HG03097 (cell line): ENCODE data around the gene TBC1D1.

Experiments
- ATAC-seq: cut with Tn5 transposase; IDR thresholded peaks from one replicate; pipeline ENCODE4 v1.9.1; 2021; ENCODE audit not compliant: unreplicated experiment, low FRiP score

Gene TBC1D1

GRCh38 chr4:38135201-38135600 is 244.3 kb downstream of the TBC1D1 start:
- ATAC-seq, result no peak

GRCh38 chr4:38136604-38137003 is 245.7 kb downstream of the TBC1D1 start:
- no peak for ATAC-seq

- ATAC-seq, result no peak
Measured at GRCh38 chr4:38137080-38137479, 246.2 kb downstream of the TBC1D1 start.

GRCh38 chr4:38138363-38138762 is 247.5 kb downstream of the TBC1D1 start:
- no peak for ATAC-seq

GRCh38 chr4:38139187-38139586 is 248.3 kb downstream of the TBC1D1 start:
- ATAC-seq, result no peak

- ATAC-seq, result no peak
Measured at GRCh38 chr4:38140643-38141203, 249.8 kb downstream of the TBC1D1 start.

GRCh38 chr4:38141808-38142500 is 251.1 kb downstream of the TBC1D1 start:
- ATAC-seq, result no peak

GRCh38 chr4:38144031-38144430 is 253.1 kb downstream of the TBC1D1 start:
- no peak for ATAC-seq

GRCh38 chr4:38145033-38145678 is 254.3 kb downstream of the TBC1D1 start:
- no peak for ATAC-seq

- ATAC-seq, result no peak
Measured at GRCh38 chr4:38145741-38146140, 254.9 kb downstream of the TBC1D1 start.

GRCh38 chr4:38146383-38146782 is 255.5 kb downstream of the TBC1D1 start:
- ATAC-seq, result no peak

GRCh38 chr4:38149472-38149996 is 258.6 kb downstream of the TBC1D1 start:
- no peak for ATAC-seq

GRCh38 chr4:38149997-38150671 is 259.2 kb downstream of the TBC1D1 start:
- no peak for ATAC-seq

- no peak for ATAC-seq
Measured at GRCh38 chr4:38150766-38151165, 259.9 kb downstream of the TBC1D1 start.

GRCh38 chr4:38151873-38152272 is 261.0 kb downstream of the TBC1D1 start:
- ATAC-seq, result no peak

GRCh38 chr4:38152305-38152704 is 261.4 kb downstream of the TBC1D1 start:
- no peak for ATAC-seq

GRCh38 chr4:38152721-38153386 is 262.0 kb downstream of the TBC1D1 start:
- no peak for ATAC-seq

- ATAC-seq, result no peak
Measured at GRCh38 chr4:38153387-38153760, 262.5 kb downstream of the TBC1D1 start.

- no peak for ATAC-seq
Measured at GRCh38 chr4:38154252-38154651, 263.4 kb downstream of the TBC1D1 start.

GRCh38 chr4:38154681-38155588 is 264.1 kb downstream of the TBC1D1 start:
- no peak for ATAC-seq
